Renal cortex interstitium (tissue), 11 donors: ENCODE measurements around the gene FCGR2B. TPM values are rescaled to one million over a fixed set of nuclear protein-coding genes. Genes with fewer than 3 reads are reported as not detected.
"Not testable (repeated sequence)": the region's sequence is repeated elsewhere in the genome, so short reads cannot be mapped to it uniquely, and the experiment has no call there.

Experiments used
- DNase-seq, 11 donors: peaks; one replicate each; pipeline ENCODE4 v3.0.0-alpha.2; 2013; ENCODE audit warnings: low read depth in 9 of 11, low spot score in 4 of 11; ENCODE audit errors: extremely low read depth in 1 of 11
- polyA plus RNA-seq, 3 donors: library from polyadenylated mRNA; unstranded; fragments of 120-200 nt; gene quantifications; one replicate each; pipeline ENCODE4 v1.2.1, GENCODE V29; 2013; ENCODE audit not compliant: insufficient read length in 3 of 3

FCGR2B gene
- polyA plus RNA-seq, 3 donors: 0.38 to 0.73 (median 0.56) TPM

- DNase-seq: not testable (repeated sequence)
These were observed 19.3 kb upstream of the FCGR2B start for GRCh38 chr1:161643481-161644208.

GRCh38 chr1:161644855-161645254, 18.1 kb upstream of the FCGR2B start:
- not testable (repeated sequence) for DNase-seq

GRCh38 chr1:161647507-161648360, 15.2 kb upstream of the FCGR2B start:
- peak in 4 of 11 donors; percentile 6 to 27 (median 14) for DNase-seq

- not testable (repeated sequence) for DNase-seq
These were observed 9.4 kb upstream of the FCGR2B start for GRCh38 chr1:161653541-161653940.

- not testable (repeated sequence) for DNase-seq
These were observed 9.0 kb upstream of the FCGR2B start for GRCh38 chr1:161653971-161654370.

GRCh38 chr1:161658524-161658923, 4.4 kb upstream of the FCGR2B start:
- not testable (repeated sequence) for DNase-seq

DNA sequence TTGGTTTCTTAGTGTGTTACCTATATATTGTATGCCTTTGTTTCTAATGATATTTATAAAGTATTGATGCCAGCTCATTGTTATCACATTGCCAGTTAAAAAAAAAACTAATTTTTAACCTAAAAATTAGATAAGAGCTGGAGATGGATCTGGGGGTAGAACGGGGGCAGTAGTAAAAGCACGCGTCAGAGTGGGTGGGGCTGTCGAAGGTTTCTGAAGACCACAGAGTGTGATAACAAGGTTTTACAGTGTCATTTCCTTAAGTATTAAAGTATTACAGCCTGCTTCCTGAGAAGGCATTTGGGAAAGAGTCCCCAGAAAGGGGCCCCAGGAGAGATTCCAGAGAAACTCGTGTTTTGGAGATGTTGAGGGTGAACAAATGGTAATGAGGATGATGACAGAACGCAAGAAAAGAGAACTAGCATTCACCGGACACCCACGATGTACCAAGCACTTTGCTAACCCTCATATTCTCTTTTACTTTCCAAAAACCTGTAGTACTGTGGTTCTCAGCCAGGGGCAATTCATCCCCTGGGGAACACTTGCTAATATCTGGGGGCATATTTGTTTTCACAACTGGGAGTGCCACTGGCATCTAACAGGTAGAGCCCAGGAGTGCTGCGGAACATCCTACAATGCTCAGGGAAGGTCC, 1.2 kb upstream of the FCGR2B start:
- DNase-seq: not testable (repeated sequence)

GRCh38 chr1:161663569-161663968, 626 bp downstream of the FCGR2B start:
- DNase-seq: not testable (repeated sequence)

DNA sequence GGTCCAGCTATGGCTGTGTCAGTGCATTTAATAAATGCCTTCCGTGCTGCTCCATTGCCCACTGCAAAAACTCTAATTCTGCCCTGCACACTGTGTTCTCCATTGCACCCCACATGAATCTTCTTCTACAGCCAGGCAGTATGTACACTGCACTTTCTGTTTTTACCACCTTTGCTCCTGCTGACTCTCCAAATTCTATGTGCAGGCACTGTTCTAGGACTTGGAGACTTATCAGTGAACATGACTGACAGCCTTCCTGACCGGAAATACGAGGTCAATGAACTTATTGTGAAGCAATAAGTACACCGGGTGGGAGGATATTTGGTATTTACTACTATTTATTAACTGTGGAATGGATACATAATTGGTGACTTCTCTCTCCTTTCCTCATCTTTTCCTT, 1.7 kb downstream of the FCGR2B start:
- DNase-seq: not testable (repeated sequence)

- DNase-seq: not testable (repeated sequence)
These were observed 8.4 kb downstream of the FCGR2B start for GRCh38 chr1:161671045-161672020.

DNA sequence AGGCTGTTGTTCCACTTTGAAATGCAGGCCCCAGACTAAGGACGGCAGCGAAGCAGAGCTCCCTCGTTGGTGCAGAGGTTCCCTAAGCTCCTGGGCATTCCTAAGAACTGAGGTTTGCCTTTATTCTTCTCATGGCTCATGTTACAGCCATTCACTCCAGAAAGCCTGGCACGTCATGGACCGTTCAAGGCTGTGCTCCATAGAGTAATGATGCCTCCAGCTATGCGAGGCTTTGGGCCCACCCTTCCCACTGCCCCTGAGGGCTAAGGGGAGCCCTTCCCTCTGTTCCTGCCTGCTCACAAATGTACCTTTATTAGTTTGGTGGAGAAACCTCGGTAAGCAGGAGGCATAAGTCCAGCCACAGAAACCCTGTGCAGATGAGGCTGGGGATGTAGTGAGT, 10.5 kb downstream of the FCGR2B start:
- not testable (repeated sequence) for DNase-seq

GRCh38 chr1:161674447-161674846, 11.5 kb downstream of the FCGR2B start:
- DNase-seq: not testable (repeated sequence)

- DNase-seq: not testable (repeated sequence)
These were observed 12.0 kb downstream of the FCGR2B start for GRCh38 chr1:161674908-161675307.

GRCh38 chr1:161676441-161676840, 13.5 kb downstream of the FCGR2B start:
- DNase-seq: no peak

DNA sequence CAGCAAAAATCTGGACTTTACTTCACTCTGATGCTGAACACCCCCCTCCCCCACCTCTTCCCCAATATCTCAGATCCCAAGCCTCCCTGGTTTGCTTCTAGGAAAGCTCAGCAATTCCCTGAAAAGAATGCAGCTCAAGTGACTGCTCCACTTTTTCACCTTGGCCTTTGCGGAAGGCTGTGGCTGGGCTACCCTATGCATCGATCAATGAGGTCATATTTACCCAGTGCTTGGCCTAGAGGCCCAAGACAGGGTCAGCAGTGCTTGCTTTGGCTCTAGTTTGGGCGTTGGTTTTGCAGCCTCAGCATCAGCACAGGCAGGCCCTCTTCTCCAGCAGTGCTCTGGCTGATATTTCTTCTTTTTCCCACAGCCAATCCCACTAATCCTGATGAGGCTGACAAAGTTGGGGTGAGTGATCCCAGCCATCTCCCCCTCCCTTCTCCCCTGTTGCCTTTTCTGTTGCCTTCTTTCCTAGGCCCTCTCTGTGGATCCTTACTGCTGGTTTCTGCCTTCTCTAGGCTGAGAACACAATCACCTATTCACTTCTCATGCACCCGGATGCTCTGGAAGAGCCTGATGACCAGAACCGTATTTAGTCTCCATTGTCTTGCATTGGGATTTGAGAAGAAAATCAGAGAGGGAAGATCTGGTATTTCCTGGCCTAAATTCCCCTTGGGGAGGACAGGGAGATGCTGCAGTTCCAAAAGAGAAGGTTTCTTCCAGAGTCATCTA, 14.2 kb downstream of the FCGR2B start:
- no peak for DNase-seq

GRCh38 chr1:161678500-161678899, 15.6 kb downstream of the FCGR2B start:
- DNase-seq: no peak

DNA sequence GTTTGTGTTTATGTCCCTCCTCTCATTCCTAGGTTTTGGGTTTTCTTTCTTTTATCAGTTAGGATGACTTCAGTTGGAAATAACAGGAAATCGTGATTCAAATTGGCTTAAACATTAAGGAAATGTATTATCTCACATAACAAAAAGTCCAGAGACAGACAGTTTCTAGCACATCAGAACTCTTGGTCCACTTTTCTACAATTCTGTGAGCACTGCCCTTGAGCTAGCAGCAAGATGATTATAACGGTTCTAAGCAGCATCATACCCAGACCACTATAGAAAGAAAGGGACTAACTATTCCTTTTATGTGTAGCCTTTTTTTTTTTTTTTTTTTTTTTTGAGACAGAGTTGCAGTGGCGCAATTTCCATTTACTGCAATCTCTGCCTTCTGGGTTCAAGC, 18.9 kb downstream of the FCGR2B start:
- DNase-seq: no peak

- no peak for DNase-seq
These were observed 26.0 kb downstream of the FCGR2B start for GRCh38 chr1:161688946-161689345.
